GM13977 (cell line): ENCODE measurements around the gene ADI1.
"Not testable (repeated sequence)": the region's sequence is repeated elsewhere in the genome, so short reads cannot be mapped to it uniquely, and the experiment has no call there.

ENCODE experiments used
- DNase-seq: peaks from one replicate; pipeline ENCODE4 v3.0.0; 2012; ENCODE audit warnings: low spot score
- CTCF ChIP-seq: IDR thresholded peaks from 2 replicates; pipeline ENCODE4 v1.5.1; 2012; ENCODE audit warnings: mild to moderate bottlenecking, control low read depth; ENCODE audit not compliant: insufficient read depth; ENCODE audit errors: extremely low read depth, missing control alignments
- in situ Hi-C: fragments of 300-500 bp; cut with MboI; formaldehyde crosslinking; loops from one replicate; pipeline ENCODE4 v1.12.0; 2022; ENCODE audit warnings: low sequenced_read_pairs, low pct_unique_long_range_greater_than_20kb, mixed read lengths, inconsistent platforms; ENCODE audit not compliant: unreplicated experiment

The ADI1 gene

DNA sequence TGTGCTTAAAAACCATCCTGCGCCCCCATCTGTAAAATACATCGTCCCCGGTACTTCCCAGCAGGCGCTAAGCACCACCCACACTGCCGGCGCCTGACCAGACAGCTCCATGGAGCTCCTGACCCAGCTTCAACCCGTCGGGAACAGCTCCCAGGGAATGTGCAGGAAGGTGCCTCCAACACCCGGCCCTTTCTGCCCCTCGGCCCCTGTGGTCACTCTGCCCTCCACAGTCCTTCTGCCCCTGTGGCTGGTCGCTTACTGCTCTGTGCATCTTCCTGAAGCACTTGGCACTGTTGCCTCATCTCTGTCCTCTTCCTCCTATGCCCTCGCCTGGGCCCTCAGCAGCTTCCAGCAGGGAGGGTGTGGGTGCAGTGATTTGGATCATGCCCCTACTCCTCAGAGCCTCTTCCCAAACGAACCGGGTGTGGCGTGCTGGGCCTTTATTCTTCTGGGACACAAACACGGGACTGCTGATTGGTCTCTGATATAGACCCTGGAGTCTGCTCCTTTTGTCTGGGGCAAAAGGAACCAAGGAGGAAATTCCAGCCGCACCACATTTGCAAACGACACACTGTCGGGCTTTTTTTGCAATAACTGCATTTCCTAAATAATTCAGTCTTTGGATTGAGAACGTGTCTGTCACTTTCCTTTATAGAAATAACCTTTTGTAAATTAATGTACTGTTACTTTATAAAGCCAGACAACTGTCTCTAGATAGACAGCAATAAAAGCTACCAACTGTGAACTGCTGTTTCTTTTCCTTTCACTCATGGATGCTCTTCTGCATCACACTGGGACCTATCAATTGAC is 65.9 kb downstream of the ADI1 start:
- no peak for TF ChIP-seq CTCF
- in situ Hi-C loops = no loop called here

DNA sequence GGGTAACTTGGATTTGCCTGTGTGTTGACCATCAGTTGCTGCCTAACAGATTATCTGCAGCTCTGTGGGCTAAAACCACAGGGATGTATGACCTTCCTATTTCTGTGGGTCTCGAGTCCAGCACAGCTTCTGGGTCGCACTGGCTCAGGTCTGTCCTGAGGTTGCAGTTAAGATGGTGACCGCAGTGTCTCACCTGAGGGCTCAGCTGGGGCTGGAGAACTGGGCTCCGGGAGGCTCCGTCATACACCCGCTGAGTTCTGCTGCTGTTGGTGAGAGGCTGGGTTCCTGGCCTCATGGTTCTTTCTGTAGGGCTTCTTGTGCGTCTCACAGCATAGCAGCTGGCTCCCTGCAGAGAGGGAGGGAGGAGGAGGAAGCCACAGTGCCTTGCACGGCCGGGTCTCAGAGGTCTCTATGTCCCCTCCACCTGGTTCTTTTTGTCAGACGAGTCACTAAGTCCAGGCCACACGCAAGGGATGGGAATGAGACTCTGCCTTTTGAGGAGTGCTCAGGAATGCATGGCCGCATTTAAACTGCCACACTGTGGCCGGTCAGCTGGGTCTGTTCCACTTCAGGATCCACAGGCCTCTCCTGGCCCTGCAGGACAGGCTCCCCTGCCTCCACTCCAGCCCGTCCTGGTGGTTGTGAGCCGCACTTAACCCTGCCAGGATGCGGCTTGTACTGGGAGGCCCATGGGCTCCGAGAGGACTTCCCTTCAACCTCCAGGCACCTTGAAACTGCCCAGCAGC is 67.2 kb downstream of the ADI1 start:
- in situ Hi-C loops = no loop called here
- DNase-seq = no peak
- TF ChIP-seq CTCF = no peak

More for the DNA sequence above, 65.9 kb downstream of the ADI1 start:
- DNase-seq = no peak

DNA sequence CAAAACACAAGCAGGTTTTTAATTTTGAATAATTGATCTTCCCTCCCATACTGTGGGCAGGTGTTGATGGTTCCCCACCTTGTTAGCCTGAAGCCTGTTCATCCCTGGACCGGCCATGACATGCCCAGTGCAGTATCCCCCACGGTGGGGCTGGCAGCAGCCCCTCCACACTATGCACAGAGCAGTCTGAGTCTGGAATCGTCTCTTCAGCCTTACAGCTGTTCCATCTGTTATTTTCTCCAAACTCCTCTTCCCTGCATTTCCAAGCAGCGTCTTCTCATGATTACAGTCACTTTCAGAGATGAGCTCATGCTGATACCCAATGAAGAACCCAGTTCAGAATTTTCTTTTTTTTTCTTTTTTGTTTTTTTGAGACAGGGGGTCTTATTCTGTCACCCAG is 68.2 kb downstream of the ADI1 start:
- DNase-seq = no peak
- in situ Hi-C loops = no loop called here
- no peak for TF ChIP-seq CTCF

- no peak for DNase-seq
- in situ Hi-C loops = no loop called here
- no peak for TF ChIP-seq CTCF
Measured at GRCh38 chr2:3450385-3451010, 68.8 kb downstream of the ADI1 start.

GRCh38 chr2:3449936-3450335 is 69.4 kb downstream of the ADI1 start:
- TF ChIP-seq CTCF = no peak
- in situ Hi-C loops = no loop called here
- no peak for DNase-seq

GRCh38 chr2:3449086-3449485 is 70.2 kb downstream of the ADI1 start:
- in situ Hi-C loops = no loop called here
- no peak for TF ChIP-seq CTCF
- DNase-seq = no peak

GRCh38 chr2:3448441-3448911 is 70.9 kb downstream of the ADI1 start:
- DNase-seq, in situ Hi-C loops: not testable (repeated sequence)
